Hepatocyte (in vitro differentiated cells): ENCODE data around the gene GBP2. TPM values are rescaled to one million over a fixed set of nuclear protein-coding genes. Genes with fewer than 3 reads are reported as not detected.
A peak's percentile ranks its signal among the peaks of the same experiment; 100 is the strongest.

Source experiments
- DNase-seq: peaks from one replicate; pipeline ENCODE4 v3.0.0-alpha.2; 2016; ENCODE audit warnings: low spot score
- H2AFZ ChIP-seq: fragments of 200-600 bp; sonication (generic); 2 replicates; pipeline ENCODE4 v1.6.0; 2016; ENCODE audit warnings: antibody characterized with exemption, mild to moderate bottlenecking
- H3K27ac ChIP-seq: fragments of 200-600 bp; sonication (generic); 2 replicates; pipeline ENCODE4 v1.5.1; 2016; ENCODE audit warnings: mild to moderate bottlenecking
- H3K27me3 ChIP-seq: fragments of 200-600 bp; sonication (generic); 2 replicates; pipeline ENCODE4 v1.6.1; 2016
- H3K36me3 ChIP-seq: fragments of 200-600 bp; sonication (generic); replicated peaks from 2 replicates; pipeline ENCODE4 v1.5.1; 2016; ENCODE audit warnings: low read depth; ENCODE audit not compliant: insufficient read depth
- H3K4me1 ChIP-seq: fragments of 200-600 bp; sonication (generic); 2 replicates; pipeline ENCODE4 v1.5.1; 2016; ENCODE audit warnings: mild to moderate bottlenecking, moderate library complexity; ENCODE audit not compliant: insufficient read depth
- H3K4me2 ChIP-seq: fragments of 200-600 bp; sonication (generic); 2 replicates; pipeline ENCODE4 v1.6.0; 2016
- H3K4me3 ChIP-seq: fragments of 200-600 bp; sonication (generic); 2 replicates; pipeline ENCODE4 v1.5.1; 2016; ENCODE audit warnings: mild to moderate bottlenecking
- H3K79me2 ChIP-seq: fragments of 200-600 bp; sonication (generic); 2 replicates; pipeline ENCODE4 v1.6.0; 2017; ENCODE audit warnings: mild to moderate bottlenecking
- H3K9me2 ChIP-seq: fragments of 200-600 bp; sonication (generic); replicated peaks from 2 replicates; pipeline ENCODE4 v1.6.0; 2017; ENCODE audit warnings: mild to moderate bottlenecking; ENCODE audit not compliant: insufficient read depth
- H3K9me3 ChIP-seq: fragments of 200-600 bp; sonication (generic); 2 replicates; pipeline ENCODE4 v1.5.1; 2016; ENCODE audit warnings: low read depth, mild to moderate bottlenecking
- H4K20me1 ChIP-seq: fragments of 200-600 bp; sonication (generic); 2 replicates; pipeline ENCODE4 v1.6.0; 2016; ENCODE audit warnings: mild to moderate bottlenecking; ENCODE audit not compliant: insufficient read depth, poor library complexity, severe bottlenecking
- CTCF ChIP-seq: fragments of 200-600 bp; sonication (generic); IDR thresholded peaks from 2 replicates; pipeline ENCODE4 v1.5.1; 2016; ENCODE audit warnings: antibody characterized with exemption, mild to moderate bottlenecking; ENCODE audit not compliant: poor library complexity
- EZH2 ChIP-seq: fragments of 200-600 bp; sonication (generic); IDR thresholded peaks from 2 replicates; pipeline ENCODE4 v1.6.1; 2016; ENCODE audit warnings: antibody characterized with exemption, mild to moderate bottlenecking, borderline replicate concordance
- EZH2phosphoT487 ChIP-seq: fragments of 200-600 bp; sonication (generic); IDR thresholded peaks from one replicate; pipeline ENCODE4 v1.6.1; 2018; ENCODE audit warnings: antibody characterized with exemption, mild to moderate bottlenecking, low read depth, moderate library complexity; ENCODE audit not compliant: unreplicated experiment, severe bottlenecking
- WGBS: methylation state at CpG from one replicate; pipeline ENCODE4 v1.1.6; 2016; ENCODE audit warnings: low lambda C conversion rate; ENCODE audit errors: missing lambda C conversion rate; 5-methylcytosine and 5-hydroxymethylcytosine counted together
- polyA plus RNA-seq: library from polyadenylated mRNA; unstranded; fragments of >200 nt; fragmentation: Nextera tagmentation; extraction: Ambion mirVana; gene quantifications from 2 replicates; pipeline ENCODE4 v1.2.1, GENCODE V29; 2016
- total RNA-seq: library from RNA; depleted of rRNA; stranded (reverse); fragments of >200 nt; gene quantifications from 2 replicates; pipeline ENCODE4 v1.2.3, GENCODE V29; 2014

GBP2 gene
- total and polyA plus RNA-seq, 2 experiments from 2014 or later = 11.0 to 31.7 TPM

- H3K4me2 ChIP-seq = no peak overlapping the region
- 38% methylated on average over 1 of the region's 1 CpG for WGBS
- TF ChIP-seq CTCF (no peak), EZH2 (no peak), EZH2phosphoT487 (no peak)
- H3K4me3 ChIP-seq = no peak overlapping the region
- peaks cover 5% of the 10 kb centered on the region for H3K4me1 ChIP-seq
- H3K9me3 ChIP-seq = no peaks in the 10 kb centered on the region
- no peak overlapping the region for H2AFZ ChIP-seq
- no peak overlapping the region for H3K27ac ChIP-seq
- no peaks in the 10 kb centered on the region for H3K27me3 ChIP-seq
- H3K9me2 ChIP-seq = no peaks in the 10 kb centered on the region
- H3K36me3 ChIP-seq = no peaks in the 10 kb centered on the region
- DNase-seq = no peak
- no peaks in the 10 kb centered on the region for H3K79me2 ChIP-seq
- no peaks in the 10 kb centered on the region for H4K20me1 ChIP-seq
These were observed 36.0 kb downstream of the GBP2 start for GRCh38 chr1:89089962-89090361.

GRCh38 chr1:89088572-89088971 lies 37.3 kb downstream of the GBP2 start:
- no peaks in the 10 kb centered on the region for H3K79me2 ChIP-seq
- WGBS = 77% methylated on average over 10 of the region's 10 CpGs
- H3K36me3 ChIP-seq = no peaks in the 10 kb centered on the region
- H3K4me2 ChIP-seq = no peak overlapping the region
- H2AFZ ChIP-seq = no peak overlapping the region
- H3K27ac ChIP-seq = peak overlapping the region; percentile 66
- peaks cover 5% of the 10 kb centered on the region for H3K4me1 ChIP-seq
- H3K9me3 ChIP-seq = no peaks in the 10 kb centered on the region
- no peaks in the 10 kb centered on the region for H3K27me3 ChIP-seq
- TF ChIP-seq EZH2phosphoT487 = no peak
- TF ChIP-seq EZH2 = no peak
- TF ChIP-seq CTCF = no peak
- peak; percentile 19 for DNase-seq
- H3K9me2 ChIP-seq = no peaks in the 10 kb centered on the region
- no peaks in the 10 kb centered on the region for H4K20me1 ChIP-seq
- no peak overlapping the region for H3K4me3 ChIP-seq

- no peaks in the 10 kb centered on the region for H3K27me3 ChIP-seq
- 45% methylated on average over 8 of the region's 8 CpGs for WGBS
- H3K36me3 ChIP-seq = no peaks in the 10 kb centered on the region
- H3K4me3 ChIP-seq = no peak overlapping the region
- no peaks in the 10 kb centered on the region for H3K79me2 ChIP-seq
- H3K9me3 ChIP-seq = no peaks in the 10 kb centered on the region
- no peaks in the 10 kb centered on the region for H4K20me1 ChIP-seq
- H3K4me2 ChIP-seq = no peak overlapping the region
- no peaks in the 10 kb centered on the region for H3K9me2 ChIP-seq
- no peak for DNase-seq
- no peak overlapping the region for H2AFZ ChIP-seq
- H3K27ac ChIP-seq = no peak overlapping the region
- TF ChIP-seq EZH2phosphoT487 (no peak), CTCF (no peak), EZH2 (no peak)
- H3K4me1 ChIP-seq = peaks cover 5% of the 10 kb centered on the region
These were observed 38.7 kb downstream of the GBP2 start for GRCh38 chr1:89087241-89087640.

DNA sequence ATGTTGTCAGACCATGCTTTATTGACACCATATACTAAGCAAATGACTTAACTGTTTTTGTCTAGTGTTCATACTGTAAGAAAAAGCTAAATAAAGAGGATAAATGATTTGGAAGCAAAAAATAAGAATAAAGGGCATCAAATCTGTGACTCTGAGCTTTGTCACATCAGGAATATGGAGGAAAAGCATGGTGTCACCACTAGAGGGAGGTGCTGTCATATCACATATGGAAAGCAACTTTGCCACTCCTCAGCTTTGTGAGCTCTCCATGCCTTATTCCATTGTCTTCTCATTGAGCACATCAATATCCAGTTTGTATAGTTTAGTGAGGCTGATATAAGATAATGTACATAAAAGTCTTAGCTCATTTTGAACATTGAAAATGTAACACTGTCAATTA lies 40.1 kb downstream of the GBP2 start:
- Histone ChIP-seq H4K20me1 (no peaks in the 10 kb centered on the region), H3K4me1 (peaks cover 5% of the 10 kb centered on the region), H3K27ac (no peak overlapping the region), H3K9me2 (no peaks in the 10 kb centered on the region), H3K9me3 (no peaks in the 10 kb centered on the region), H2AFZ (no peak overlapping the region), H3K4me3 (no peak overlapping the region), H3K27me3 (no peaks in the 10 kb centered on the region), H3K4me2 (no peak overlapping the region), H3K79me2 (no peaks in the 10 kb centered on the region), H3K36me3 (no peaks in the 10 kb centered on the region)
- no peak for DNase-seq
- TF ChIP-seq EZH2 = no peak
- TF ChIP-seq EZH2phosphoT487 = no peak
- no peak for TF ChIP-seq CTCF
